PC-9 (cell line): ENCODE data around the gene GLRX2.

ENCODE experiments used
- CTCF ChIP-seq: fragments of 200-600 bp; sonication (generic); conservative IDR thresholded peaks from 2 replicates; pipeline ENCODE4 v1.6.1; 2017; ENCODE audit warnings: mixed run types, antibody characterized with exemption, mild to moderate bottlenecking, moderate library complexity
- EZH2 ChIP-seq: fragments of 200-600 bp; sonication (generic); IDR thresholded peaks from 2 replicates; pipeline ENCODE4 v1.8.0; 2017; ENCODE audit warnings: antibody characterized with exemption, low read depth

GRCh38 chr1:193109619-193110018 is 4.4 kb upstream of the GLRX2 start:
- TF ChIP-seq CTCF (no peak), EZH2 (no peak)
